Measurements from ENCODE around the gene ANAPC10. TPM values are rescaled to one million over a fixed set of nuclear protein-coding genes. Genes with fewer than 3 reads are reported as not detected.
"Not testable (repeated sequence)": the region's sequence is repeated elsewhere in the genome, so short reads cannot be mapped to it uniquely, and the experiment has no call there.

ANAPC10 gene
- total and polyA plus RNA-seq, 7 donors, result 11.3 to 31.4 (median 18.0) TPM

- Histone ChIP-seq H3K9me3 (no peaks in the 10 kb centered on the region), H3K4me1 (no peaks in the 10 kb centered on the region), H3K4me3 (no peak overlapping the region), H3K27me3 (no peaks in the 10 kb centered on the region), H3K36me3 (no peaks in the 10 kb centered on the region), H3K27ac (no peak overlapping the region)
- intact Hi-C loops (cut with DNase I), result no loop called here
- no peak for DNase-seq
- TF ChIP-seq POLR2AphosphoS5 (IDR thresholded peaks at IDR 0.05) (no peak), POLR2A (IDR thresholded peaks at IDR 0.05) (no peak), EP300 (IDR thresholded peaks at IDR 0.05) (no peak), CTCF (IDR thresholded peaks at IDR 0.05) (no peak)
- 94 to 95% methylated on average over 2 of the region's 2 CpGs for WGBS, 2 donors
Measured at GRCh38 chr4:145003675-145004074, 94.3 kb downstream of the ANAPC10 start.

DNA sequence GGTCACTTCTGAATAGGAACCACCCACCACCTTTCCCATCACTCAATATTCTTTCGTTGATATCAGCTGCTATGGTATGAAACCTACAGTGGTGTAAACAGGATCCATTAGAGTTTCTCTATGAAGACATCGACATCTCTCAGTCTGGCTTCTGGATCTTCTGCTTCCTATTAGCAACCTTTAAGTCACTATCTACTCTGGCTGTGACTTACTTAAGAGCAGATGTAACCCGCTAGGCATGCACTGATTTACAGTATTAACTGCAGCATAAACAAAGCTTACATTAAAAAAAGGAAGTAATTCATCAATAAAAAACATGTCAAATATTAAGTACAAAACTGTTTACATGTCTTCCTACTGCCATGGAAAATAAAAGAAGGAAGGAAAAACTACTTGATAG lies 96.4 kb downstream of the ANAPC10 start:
- no peaks in the 10 kb centered on the region for H3K36me3 ChIP-seq
- no peaks in the 10 kb centered on the region for H3K4me1 ChIP-seq
- TF ChIP-seq CTCF (IDR thresholded peaks at IDR 0.05), result no peak
- no peak for TF ChIP-seq POLR2AphosphoS5 (IDR thresholded peaks at IDR 0.05)
- no peak for TF ChIP-seq EP300 (IDR thresholded peaks at IDR 0.05)
- no peak for TF ChIP-seq POLR2A (IDR thresholded peaks at IDR 0.05)
- 75 to 91% methylated on average over 3 of the region's 3 CpGs for WGBS, 2 donors
- intact Hi-C loops (cut with DNase I), result no loop called here
- DNase-seq, result no peak
- no peak overlapping the region for H3K4me3 ChIP-seq
- H3K27ac ChIP-seq, result no peak overlapping the region
- no peaks in the 10 kb centered on the region for H3K27me3 ChIP-seq
- no peaks in the 10 kb centered on the region for H3K9me3 ChIP-seq

DNA sequence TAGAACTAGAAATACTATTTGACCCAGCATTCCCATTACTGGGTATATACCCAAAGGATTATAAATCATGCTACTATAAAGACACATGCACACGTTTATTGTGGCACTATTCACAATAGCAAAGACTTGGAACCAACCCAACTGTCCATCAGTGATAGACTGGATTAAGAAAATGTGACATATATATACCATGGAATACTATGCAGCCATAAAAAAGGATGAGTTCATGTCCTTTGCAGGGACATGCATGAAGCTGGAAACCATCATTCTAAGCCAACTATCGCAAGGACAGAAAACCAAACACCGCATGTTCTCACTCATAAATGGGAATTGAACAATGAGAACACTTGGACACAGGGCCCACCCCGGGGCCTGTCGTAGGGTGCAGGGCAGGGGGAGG lies 97.3 kb downstream of the ANAPC10 start:
- intact Hi-C loops (cut with DNase I); H3K4me3 ChIP-seq; H3K27ac ChIP-seq; H3K9me3 ChIP-seq; H3K4me1 ChIP-seq; H3K27me3 ChIP-seq; H3K36me3 ChIP-seq; DNase-seq: not testable (repeated sequence)
- 91 to 96% methylated on average over 5 of the region's 5 CpGs for WGBS, 2 donors

- 88 to 93% methylated on average over 2 of the region's 2 CpGs for WGBS, 2 donors
- Histone ChIP-seq H3K27ac (no peak overlapping the region), H3K27me3 (no peaks in the 10 kb centered on the region), H3K9me3 (no peaks in the 10 kb centered on the region), H3K36me3 (no peaks in the 10 kb centered on the region), H3K4me3 (no peak overlapping the region), H3K4me1 (no peaks in the 10 kb centered on the region)
- no peak for DNase-seq
- intact Hi-C loops (cut with DNase I), result no loop called here
- TF ChIP-seq POLR2AphosphoS5 (IDR thresholded peaks at IDR 0.05), result no peak
- TF ChIP-seq POLR2A (IDR thresholded peaks at IDR 0.05), result no peak
- TF ChIP-seq EP300 (IDR thresholded peaks at IDR 0.05), result no peak
- no peak for TF ChIP-seq CTCF (IDR thresholded peaks at IDR 0.05)
Measured at GRCh38 chr4:144989306-144989705, 108.7 kb downstream of the ANAPC10 start.

GRCh38 chr4:144985531-144985930 lies 112.5 kb downstream of the ANAPC10 start:
- no peaks in the 10 kb centered on the region for H3K27me3 ChIP-seq
- no peak for DNase-seq
- H3K4me3 ChIP-seq, result no peak overlapping the region
- H3K4me1 ChIP-seq, result no peaks in the 10 kb centered on the region
- intact Hi-C loops (cut with DNase I), result no loop called here
- peaks cover 0 to 9% (median 4%) of the 10 kb centered on the region in 4 donors for H3K9me3 ChIP-seq
- H3K36me3 ChIP-seq, result peaks cover 0 to 6% (median 2%) of the 10 kb centered on the region in 4 donors
- no peak overlapping the region for H3K27ac ChIP-seq
- no peak for TF ChIP-seq CTCF (IDR thresholded peaks at IDR 0.05)
- TF ChIP-seq POLR2A (IDR thresholded peaks at IDR 0.05), result no peak
- no peak for TF ChIP-seq POLR2AphosphoS5 (IDR thresholded peaks at IDR 0.05)
- no peak for TF ChIP-seq EP300 (IDR thresholded peaks at IDR 0.05)
- WGBS, 2 donors, result 93 to 96% methylated on average over 1 of the region's 1 CpG

Measured in sigmoid colon (tissue), 7 donors.